Loucy (cell line): ENCODE measurements around the gene RBM39.

ENCODE experiments used
- H2AFZ ChIP-seq: fragments of 200-600 bp; sonication (generic); 2 replicates; pipeline ENCODE4 v1.6.0; 2016; ENCODE audit warnings: antibody characterized with exemption, mild to moderate bottlenecking, low read length, moderate library complexity
- H3F3A ChIP-seq: fragments of 200-600 bp; 2 replicates; pipeline ENCODE4 v1.6.0; 2016; ENCODE audit warnings: antibody characterized with exemption, low read depth, mild to moderate bottlenecking
- H3K27me3 ChIP-seq: fragments of 200-600 bp; sonication (generic); 2 replicates; pipeline ENCODE4 v1.6.1; 2014; ENCODE audit warnings: low read length, mild to moderate bottlenecking; ENCODE audit not compliant: insufficient read depth, poor library complexity, severe bottlenecking
- H3K36me3 ChIP-seq: fragments of 200-600 bp; sonication (generic); 2 replicates; pipeline ENCODE4 v1.6.1; 2016; ENCODE audit warnings: low read length; ENCODE audit not compliant: insufficient read depth
- H3K4me1 ChIP-seq: fragments of 200-600 bp; sonication (generic); 2 replicates; pipeline ENCODE4 v1.5.1; 2014; ENCODE audit warnings: low read length, mild to moderate bottlenecking; ENCODE audit not compliant: insufficient read depth, poor library complexity, severe bottlenecking
- H3K4me2 ChIP-seq: fragments of 200-600 bp; sonication (generic); 2 replicates; pipeline ENCODE4 v1.6.0; 2014; ENCODE audit warnings: antibody characterized with exemption, low read length, low read depth, mild to moderate bottlenecking; ENCODE audit not compliant: poor library complexity, severe bottlenecking
- H3K4me3 ChIP-seq: fragments of 200-600 bp; sonication (generic); 2 replicates; pipeline ENCODE4 v1.5.1; 2014; ENCODE audit warnings: low read length, mild to moderate bottlenecking, mixed read lengths; ENCODE audit not compliant: poor library complexity, severe bottlenecking
- H3K79me2 ChIP-seq: fragments of 200-600 bp; sonication (generic); 2 replicates; pipeline ENCODE4 v1.6.1; 2014; ENCODE audit warnings: low read length; ENCODE audit not compliant: insufficient read depth
- H3K9ac ChIP-seq: fragments of 200-600 bp; sonication (generic); 2 replicates; pipeline ENCODE4 v1.6.0; 2014; ENCODE audit warnings: mild to moderate bottlenecking, low read depth, low read length, moderate library complexity; ENCODE audit not compliant: poor library complexity, severe bottlenecking
- H3K9me2 ChIP-seq: fragments of 200-600 bp; sonication (generic); replicated peaks from 2 replicates; pipeline ENCODE4 v1.6.1; 2016; ENCODE audit warnings: low read depth, low read length, mixed read lengths
- H3K9me3 ChIP-seq: fragments of 200-600 bp; sonication (generic); 2 replicates; pipeline ENCODE4 v1.6.1; 2014; ENCODE audit warnings: mild to moderate bottlenecking, antibody characterized with exemption, low read length, low read depth; ENCODE audit not compliant: insufficient read depth
- H4K20me1 ChIP-seq: fragments of 200-600 bp; sonication (generic); 2 replicates; pipeline ENCODE4 v1.6.0; 2014; ENCODE audit warnings: antibody characterized with exemption, low read length, mild to moderate bottlenecking; ENCODE audit not compliant: insufficient read depth, poor library complexity, severe bottlenecking
- EZH2phosphoT487 ChIP-seq: fragments of 200-600 bp; IDR thresholded peaks from 2 replicates; pipeline ENCODE4 v1.6.1; 2018; ENCODE audit warnings: antibody characterized with exemption, mild to moderate bottlenecking, moderate library complexity, borderline replicate concordance
- TF ChIP-seq, protein P1 (sequence below): fragments of 200-600 bp; sonication (generic); conservative IDR thresholded peaks from 2 replicates; pipeline ENCODE4 v1.5.1; 2014; ENCODE audit warnings: mild to moderate bottlenecking, antibody characterized with exemption, low read length

Gene RBM39

DNA sequence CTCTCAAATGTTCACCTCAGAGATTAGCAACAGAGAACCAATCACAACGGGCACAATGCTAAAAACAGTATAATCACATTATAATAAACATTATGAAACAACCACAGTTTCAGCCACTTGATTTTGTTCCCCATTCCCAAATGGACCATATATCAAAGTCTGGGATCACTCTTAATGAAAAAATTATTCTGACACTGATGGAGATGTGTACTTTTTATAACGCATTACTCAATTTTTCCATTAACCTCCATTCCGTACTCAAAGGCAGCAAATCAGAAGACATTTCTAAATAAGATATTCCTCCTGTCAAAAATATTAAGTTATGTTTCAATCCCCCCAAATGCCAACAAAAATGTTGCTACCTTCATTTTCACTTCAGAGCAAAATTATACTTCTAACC, 80.2 kb downstream of the RBM39 start:
- Histone ChIP-seq H4K20me1 (peaks cover 76% of the 10 kb centered on the region), H3K9me3 (no peaks in the 10 kb centered on the region), H3K9me2 (no peaks in the 10 kb centered on the region), H3K9ac (peak overlapping the region; percentile 98), H3K79me2 (peaks cover 80% of the 10 kb centered on the region), H2AFZ (no peak overlapping the region), H3K27me3 (no peaks in the 10 kb centered on the region), H3K4me3 (peak overlapping the region; percentile 98), H3K4me1 (peaks cover 47% of the 10 kb centered on the region), H3K4me2 (peak overlapping the region; percentile 98), H3K36me3 (no peaks in the 10 kb centered on the region), H3F3A (no peaks in the 10 kb centered on the region)
- TF ChIP-seq EZH2phosphoT487 = no peak
- TF ChIP-seq, protein P1, sequence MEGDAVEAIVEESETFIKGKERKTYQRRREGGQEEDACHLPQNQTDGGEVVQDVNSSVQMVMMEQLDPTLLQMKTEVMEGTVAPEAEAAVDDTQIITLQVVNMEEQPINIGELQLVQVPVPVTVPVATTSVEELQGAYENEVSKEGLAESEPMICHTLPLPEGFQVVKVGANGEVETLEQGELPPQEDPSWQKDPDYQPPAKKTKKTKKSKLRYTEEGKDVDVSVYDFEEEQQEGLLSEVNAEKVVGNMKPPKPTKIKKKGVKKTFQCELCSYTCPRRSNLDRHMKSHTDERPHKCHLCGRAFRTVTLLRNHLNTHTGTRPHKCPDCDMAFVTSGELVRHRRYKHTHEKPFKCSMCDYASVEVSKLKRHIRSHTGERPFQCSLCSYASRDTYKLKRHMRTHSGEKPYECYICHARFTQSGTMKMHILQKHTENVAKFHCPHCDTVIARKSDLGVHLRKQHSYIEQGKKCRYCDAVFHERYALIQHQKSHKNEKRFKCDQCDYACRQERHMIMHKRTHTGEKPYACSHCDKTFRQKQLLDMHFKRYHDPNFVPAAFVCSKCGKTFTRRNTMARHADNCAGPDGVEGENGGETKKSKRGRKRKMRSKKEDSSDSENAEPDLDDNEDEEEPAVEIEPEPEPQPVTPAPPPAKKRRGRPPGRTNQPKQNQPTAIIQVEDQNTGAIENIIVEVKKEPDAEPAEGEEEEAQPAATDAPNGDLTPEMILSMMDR = no peak

DNA sequence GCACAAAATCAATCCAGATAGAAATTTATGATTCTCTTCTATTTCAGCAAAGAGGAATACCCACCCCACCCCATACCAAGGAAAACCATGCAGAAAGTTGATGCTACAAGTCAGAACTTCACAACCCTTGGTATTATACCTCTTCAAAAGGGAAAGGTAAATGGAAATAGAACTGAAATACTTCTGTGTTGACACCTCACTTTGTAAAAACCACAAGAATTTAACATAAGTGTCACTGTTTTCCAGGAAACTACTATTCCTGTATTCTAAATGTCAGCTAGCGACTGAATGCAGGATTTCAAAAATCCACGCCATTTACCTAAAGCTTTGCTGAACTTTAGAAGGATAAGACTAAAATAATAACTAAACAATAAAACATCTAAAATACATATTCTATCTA, 81.0 kb downstream of the RBM39 start:
- Histone ChIP-seq H3K4me2 (peak overlapping the region; percentile 98), H3K9me3 (no peaks in the 10 kb centered on the region), H3K27me3 (no peaks in the 10 kb centered on the region), H3K4me3 (peak overlapping the region; percentile 98), H3K9me2 (no peaks in the 10 kb centered on the region), H3F3A (no peaks in the 10 kb centered on the region), H3K4me1 (peaks cover 54% of the 10 kb centered on the region), H3K79me2 (peaks cover 88% of the 10 kb centered on the region), H4K20me1 (peaks cover 84% of the 10 kb centered on the region), H3K9ac (peak overlapping the region; percentile 98), H2AFZ (no peak overlapping the region), H3K36me3 (peaks cover 7% of the 10 kb centered on the region; the same call in 1 of the 2 replicates)
- no peak for TF ChIP-seq EZH2phosphoT487
- TF ChIP-seq, protein P1 = no peak

DNA sequence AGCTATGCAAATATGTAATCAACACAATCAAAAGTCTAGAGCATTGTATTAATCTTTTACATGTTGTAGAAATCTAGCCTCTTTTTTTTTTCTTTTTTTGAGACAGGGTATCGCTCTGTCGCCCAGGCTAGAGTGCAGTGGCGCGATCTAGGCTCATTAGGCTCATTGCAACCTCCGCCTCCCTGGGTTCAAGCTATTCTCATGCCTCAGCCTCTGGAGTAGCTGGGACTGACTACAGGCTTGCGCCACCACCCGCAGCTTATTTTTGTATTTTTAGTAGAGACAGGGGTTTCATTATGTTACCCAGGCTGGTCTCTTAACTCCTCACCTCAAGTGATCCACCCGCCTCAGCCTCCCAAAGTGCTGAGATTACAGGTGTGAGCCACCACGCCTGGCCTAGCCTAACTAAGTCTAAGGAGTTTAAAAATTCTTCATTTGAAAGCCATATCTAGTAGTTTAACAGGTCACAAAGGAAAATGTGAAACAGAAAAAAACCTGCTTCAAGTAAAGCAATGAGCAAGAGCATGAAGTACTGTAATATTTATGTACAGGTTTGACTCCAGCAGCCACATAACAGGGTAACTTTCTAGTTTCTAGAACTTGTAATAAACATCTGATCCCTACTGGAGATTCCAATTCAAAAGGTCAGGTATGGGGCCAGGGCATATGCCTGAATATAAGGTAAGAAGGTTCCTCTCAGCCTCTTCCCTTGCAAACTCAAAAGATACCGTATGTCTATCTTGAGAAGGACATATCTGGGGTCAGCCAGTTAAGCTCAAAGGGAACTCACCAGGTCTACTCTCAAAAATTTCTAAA, 81.7 kb downstream of the RBM39 start:
- Histone ChIP-seq H3K4me1 (peaks cover 56% of the 10 kb centered on the region), H4K20me1 (peaks cover 92% of the 10 kb centered on the region), H3K4me3 (peak overlapping the region; percentile 98), H3K27me3 (no peaks in the 10 kb centered on the region), H3K36me3 (peaks cover 12% of the 10 kb centered on the region; the same call in 1 of the 2 replicates), H3K9ac (peak overlapping the region; percentile 98), H3K9me3 (no peaks in the 10 kb centered on the region), H3F3A (no peaks in the 10 kb centered on the region), H3K4me2 (peak overlapping the region; percentile 98), H2AFZ (no peak overlapping the region), H3K79me2 (peaks cover 95% of the 10 kb centered on the region), H3K9me2 (no peaks in the 10 kb centered on the region)
- TF ChIP-seq EZH2phosphoT487 = no peak
- TF ChIP-seq, protein P1 = no peak
